Kidney glomerular epithelial cell (primary cell): ENCODE results near the gene CDCA7L.
"Not testable (repeated sequence)": the region's sequence is repeated elsewhere in the genome, so short reads cannot be mapped to it uniquely, and the experiment has no call there.

Source experiments
- DNase-seq: peaks from one replicate; lab custom pipeline; 2025; lab: John Stamatoyannopoulos, UW

Gene CDCA7L

DNA sequence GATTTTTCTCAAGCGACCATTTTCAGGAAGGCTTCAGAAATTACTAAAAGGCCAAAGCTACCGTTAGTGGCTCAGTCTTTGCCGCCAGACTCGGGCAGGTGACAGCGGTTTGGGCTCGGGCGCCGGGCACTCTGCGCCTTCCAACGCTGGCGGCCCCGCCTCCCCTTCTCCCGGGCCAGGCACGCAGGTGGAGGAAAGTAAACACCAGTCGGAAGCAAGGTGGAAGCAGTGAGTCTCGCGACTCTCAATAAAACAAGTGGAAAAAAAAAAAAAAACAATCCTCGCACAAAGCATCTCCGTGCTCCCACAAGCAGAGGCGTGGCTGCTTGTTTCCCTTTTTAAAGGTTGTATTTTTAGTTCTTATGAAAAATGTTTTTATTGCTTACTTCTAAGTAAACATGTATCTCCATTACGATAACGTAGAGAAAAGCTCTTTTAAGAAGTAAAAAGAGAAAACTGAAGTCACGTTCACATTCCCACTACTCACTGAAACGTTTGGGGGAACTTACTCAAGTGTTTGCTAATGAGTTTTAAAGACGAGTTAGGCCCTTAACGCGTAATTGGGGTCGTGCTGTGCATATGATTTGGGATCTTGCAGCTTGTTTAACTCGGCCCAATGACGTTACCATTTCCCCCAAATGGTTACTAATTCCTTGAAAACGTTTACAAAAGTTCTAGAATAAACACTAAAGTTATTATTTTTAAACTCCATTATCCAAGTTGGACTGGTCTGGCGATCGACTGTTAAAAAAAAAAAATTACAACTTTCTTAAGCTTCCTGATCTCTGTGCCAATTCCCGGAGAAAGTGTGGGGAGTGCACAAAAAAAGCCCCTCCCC, 864 bp downstream of the CDCA7L start:
- DNase-seq: peak; percentile 39

DNA sequence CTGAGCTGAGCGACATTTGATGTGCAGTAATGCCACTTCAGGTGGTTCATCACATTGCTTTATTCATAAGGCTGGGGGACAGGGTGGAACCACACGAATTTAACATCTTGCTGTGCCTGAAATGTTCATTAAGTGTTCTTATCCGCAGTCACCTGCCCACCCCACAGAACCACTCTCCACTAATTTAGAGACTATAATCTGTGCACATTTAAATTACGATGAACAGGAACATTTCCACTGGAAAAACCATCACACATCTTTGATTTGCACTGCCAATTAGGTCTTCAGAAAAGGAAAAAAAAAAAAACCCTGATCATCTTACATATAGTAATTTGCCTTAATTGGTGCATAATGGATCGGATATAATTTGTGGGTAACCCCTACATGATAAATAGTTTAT, 2.3 kb downstream of the CDCA7L start:
- no peak for DNase-seq

DNA sequence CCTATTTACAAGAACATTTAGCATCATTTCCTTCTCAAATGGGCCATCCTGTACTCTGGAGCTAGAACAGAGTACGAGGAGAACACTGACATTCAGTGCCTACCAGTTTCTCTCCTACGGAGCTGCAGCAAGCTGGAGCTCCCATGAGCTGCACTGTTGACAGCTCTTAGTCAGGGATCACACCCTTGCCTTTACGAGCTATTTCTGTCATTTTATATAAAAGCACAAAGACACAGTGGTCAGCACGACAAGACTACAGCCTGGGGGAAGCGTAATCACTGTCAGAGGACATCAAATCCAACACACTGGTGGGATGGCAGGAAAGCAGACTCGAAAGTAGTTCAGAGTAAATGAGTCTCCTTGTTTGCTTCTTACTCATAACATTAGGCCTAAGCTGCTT, 2.7 kb downstream of the CDCA7L start:
- DNase-seq: no peak

DNA sequence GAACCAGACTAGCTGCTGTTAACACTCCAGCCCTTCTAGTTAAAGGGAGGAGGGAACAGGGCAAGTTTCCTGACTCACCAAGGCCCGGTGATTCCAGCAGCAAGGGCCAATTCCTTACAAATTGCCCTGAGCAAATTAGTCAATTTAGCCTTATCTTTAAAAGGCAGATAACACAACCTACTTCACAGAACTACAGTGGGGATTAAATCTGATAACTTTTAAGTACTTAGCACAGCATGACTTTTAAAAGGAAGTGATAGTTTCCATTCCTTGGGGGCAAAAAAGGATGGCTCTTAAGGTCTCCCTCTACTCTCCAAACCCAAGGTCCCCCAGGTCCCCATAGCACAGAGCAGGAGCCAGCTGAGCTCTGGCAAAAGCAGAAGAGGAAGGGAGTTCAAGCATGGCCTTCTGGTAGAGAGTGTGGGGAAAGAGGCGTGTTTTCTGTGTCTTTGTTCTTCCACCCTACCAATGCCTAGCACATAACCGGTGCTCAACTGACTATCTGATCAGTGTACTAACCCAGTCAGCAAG, 4.0 kb downstream of the CDCA7L start:
- peak; percentile 7 for DNase-seq

DNA sequence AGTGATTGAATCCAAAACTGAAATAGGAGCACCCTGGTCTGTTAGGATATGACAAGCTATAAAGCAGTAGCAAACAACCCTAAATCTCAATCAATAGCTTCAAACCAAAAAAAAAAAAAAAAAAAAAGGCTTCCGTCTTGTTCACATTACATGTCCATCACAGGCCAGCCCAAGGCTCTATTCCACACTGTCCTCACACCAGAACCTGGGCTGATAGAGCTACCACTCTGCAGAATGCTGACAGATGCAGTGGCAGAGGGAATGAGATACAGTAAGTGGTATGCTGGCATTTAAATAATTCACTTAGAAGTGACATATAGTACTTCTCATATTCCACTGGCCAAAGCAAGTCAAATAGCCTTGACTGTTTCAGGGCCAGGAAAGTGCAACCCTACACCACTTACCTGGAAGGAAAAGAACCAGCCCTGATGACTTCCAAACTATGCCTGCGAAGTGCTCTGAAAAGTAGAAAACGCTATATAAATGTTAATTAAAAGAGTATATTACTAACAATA, 5.8 kb downstream of the CDCA7L start:
- no peak for DNase-seq

DNA sequence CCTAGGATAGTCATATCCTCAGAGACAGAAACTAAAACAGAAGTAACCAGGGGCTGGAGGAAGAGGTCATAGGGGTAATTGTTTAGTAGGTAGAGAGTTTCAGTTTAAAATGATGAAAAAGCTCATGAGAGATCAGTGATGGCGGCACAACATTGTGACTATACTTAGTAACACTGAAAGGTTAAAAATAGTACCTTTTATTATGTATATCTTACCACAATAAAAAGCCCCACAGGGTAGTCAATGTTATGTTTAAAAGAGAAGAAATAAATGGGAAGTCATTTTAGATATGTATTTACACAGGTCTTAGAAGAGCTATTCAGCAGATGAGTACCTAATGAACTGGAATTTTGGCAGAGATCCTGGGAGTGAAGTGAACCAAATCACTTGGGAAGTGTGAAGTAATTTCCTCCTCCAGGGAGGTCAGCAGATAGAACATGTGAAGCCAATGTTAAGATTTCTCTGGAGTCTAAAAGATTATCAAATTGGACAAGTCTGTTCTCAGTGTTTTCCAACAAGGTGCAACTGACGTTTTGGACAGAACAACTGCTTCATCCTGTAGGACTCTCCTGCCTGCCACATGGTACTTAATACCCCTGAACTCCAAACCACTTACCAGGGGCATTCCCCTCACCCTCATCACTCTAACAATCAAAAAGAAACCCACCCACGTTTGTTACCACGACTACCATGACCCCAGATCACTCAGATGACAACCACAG, 6.4 kb downstream of the CDCA7L start:
- DNase-seq: peak; percentile 93

DNA sequence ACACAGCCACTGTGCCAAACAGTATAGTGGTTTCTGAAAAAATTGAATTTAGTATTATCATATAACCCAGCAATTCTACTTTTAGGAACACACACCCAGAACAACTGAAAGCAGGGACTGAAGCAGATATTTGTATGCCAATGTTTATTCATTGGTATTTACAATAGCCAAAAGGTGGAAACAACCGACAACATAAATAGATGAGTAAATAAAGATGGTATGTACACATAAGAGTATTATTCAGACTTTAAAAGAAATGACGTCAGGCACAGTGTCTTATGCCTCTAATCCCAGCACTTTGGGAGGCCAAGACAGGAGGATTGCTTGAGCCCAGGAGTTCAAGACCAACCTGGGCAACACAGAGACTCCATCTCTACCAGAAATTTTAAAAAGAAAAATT, 7.2 kb downstream of the CDCA7L start:
- DNase-seq: no peak

DNA sequence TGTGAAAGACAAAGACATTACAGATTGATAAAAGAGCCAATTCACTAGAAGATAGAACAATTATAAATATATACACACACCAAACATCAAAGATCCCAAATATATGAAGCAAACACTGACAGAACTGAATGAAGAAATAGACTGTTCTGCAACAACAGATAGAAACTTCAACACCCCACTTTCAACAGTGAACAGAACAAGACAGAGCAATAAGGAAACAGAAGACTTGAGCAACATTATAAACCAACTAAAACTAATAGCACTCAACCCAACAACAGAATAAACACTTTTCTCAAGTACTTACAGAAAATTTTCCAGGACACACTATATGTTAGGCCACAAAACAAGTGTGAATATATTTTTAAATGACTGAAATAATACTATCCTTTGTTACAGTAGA, 10.9 kb downstream of the CDCA7L start:
- no peak for DNase-seq

DNA sequence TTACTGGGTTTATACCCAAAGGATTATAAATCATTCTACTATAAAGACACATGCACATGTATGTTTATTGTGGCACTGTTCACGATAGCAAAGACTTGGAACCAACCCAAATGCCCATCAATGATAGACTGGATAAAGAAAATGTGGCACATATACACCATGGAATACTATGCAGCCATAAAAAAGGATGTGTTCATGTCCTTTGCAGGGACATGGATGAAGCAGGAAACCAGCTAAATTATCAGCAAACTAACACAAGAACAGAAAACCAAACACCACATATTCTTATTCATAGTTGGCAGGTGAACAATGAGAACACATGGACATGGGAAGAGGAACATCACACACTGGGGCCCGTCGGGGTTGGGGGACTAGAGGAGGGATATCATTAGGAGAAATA, 12.4 kb downstream of the CDCA7L start:
- DNase-seq: not testable (repeated sequence)

DNA sequence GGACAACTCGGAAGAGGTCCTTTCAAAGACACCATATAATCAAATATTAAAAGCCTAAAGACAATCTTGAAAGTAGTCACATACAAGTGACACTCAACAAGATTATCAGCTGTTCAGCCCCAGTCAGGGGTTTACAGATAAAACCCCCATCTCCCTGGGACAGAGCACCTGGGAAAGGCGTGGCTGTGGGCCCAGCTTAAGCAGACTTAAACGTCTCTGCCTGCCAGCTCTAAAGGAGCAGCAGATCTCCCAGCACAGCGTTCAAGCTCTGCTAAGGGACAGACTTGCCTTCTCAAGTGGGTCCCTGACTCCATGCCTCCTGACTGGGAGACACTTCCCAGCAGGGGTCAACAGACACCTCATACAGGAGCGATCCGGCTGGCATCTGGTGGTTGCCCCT, 18.0 kb downstream of the CDCA7L start:
- DNase-seq: no peak

DNA sequence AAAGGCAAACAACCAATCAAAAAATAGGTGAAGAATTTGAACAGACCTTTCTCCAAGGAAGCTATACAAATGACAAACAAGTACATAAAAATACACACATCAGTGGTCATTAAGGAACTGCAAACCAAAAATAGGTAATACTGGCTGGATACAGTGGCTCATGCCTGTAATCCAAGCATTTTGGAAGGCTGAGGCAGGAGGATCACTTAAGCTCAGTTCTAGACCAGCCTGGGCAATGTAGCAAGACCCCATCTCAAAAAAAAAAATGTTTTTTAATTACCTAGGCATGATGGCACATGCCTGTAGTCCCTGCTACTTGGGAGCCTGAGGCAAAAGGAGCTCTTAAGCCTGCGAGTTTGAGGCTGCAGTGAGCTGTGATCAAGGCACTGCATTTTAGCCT, 19.3 kb downstream of the CDCA7L start:
- DNase-seq: no peak

DNA sequence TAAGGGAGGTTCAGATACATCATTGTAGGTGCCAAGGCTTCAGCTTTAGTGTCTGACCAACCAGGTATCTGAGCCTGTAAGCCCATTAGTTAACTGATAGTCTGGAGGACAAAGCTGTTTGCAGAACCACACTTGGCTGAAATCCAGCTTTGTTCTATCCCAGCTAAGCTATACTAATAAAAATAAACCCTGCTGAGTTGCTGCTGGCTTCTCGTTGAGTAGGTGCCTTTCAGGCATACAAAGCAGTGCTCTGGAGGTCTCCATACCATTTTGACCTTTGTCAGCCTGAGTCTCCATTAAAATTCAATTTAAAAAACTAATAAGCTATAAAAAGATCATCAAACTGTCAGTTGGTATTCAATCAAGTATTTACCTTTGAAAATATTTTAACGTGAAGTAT, 22.0 kb downstream of the CDCA7L start:
- no peak for DNase-seq

DNA sequence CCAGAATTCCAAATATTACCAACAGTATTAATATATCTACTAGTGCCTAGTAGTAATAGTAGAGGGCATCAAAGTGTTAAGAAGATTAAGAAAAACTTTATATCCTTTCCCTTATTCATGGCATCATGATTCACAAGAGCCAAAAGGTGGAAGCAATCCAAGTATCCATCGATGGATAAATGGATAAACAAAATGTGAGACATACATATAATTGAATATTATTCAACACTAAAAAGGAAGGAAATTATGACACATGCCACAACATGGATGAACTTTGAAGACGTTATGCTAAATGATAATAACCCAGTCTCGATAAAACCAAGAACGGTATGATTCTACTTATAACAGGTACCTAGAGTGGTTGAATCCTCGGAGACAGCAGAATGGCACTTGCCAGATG, 23.1 kb downstream of the CDCA7L start:
- DNase-seq: no peak

DNA sequence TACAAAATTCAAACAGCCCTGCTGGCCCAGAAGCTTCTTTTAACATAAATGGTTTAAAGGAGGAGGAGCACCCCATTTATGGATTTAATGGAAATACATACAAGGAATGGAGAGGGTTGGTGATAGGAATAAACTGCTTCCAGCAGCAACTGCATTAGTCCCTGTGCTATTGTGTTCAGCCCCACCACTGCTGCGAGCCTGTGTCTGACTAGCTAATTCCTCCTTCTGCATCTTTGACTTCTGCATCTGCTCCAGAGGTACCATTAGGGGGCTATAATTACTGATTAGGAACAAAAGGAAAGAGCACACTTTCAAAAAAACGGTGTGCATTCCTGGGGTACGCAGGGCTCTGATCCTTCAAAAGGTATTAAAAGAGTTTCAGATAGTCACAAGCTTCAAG, 24.8 kb downstream of the CDCA7L start:
- no peak for DNase-seq

DNA sequence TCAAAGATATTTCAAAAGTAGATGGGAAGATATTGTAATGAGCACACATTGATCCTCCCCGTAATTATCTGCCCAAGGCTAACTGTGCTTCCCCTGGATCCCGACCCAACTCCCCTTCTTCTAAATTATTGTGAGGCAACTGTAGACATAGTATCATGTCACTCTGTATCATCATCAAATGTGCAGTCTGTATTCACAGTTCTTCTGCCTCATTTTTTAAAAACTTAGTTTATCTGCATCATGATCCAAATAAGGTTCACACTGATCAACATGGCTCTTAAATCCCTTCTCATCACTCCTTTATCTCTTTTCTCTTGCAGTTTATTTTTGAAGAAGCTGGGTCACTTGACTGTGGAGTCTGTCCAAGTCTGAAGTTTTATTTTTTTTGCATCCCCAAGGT, 27.5 kb downstream of the CDCA7L start:
- DNase-seq: no peak

DNA sequence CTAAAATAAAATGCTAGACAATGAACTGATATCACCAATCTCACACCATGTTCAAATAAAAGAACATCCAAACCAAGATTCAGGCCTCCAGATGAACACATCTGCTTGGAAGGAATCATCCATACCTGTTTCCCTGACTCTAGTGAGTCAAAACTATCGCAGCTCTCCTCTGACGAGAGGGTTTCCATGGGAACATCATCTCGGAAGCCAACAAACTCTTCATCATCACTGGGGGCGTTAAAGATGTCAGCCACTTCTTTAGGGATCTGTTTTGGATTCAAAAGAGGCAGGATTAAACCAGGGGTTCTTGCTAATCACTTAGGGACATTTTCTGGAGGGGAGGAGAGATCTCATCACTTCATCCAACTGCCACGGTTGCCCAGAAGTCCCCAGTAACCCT, 29.1 kb downstream of the CDCA7L start:
- DNase-seq: no peak

DNA sequence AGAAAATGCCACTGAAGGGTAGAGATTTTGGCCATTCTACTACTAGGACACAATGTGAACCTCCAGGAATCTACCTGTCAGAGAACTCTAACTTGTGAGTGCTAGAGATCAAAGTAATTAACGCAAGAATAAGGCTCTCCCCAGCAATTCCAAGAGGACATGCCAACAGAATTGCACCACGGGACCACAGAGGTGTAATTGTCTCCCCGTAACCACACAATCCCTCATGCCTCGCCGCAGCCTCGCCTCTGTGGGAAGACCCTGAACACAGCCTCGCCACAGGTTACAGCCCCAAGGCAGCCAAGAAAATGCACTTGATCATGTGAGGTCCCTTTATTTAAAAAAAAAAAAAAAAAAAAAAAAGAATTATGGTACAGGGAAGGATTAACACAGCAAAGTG, 29.5 kb downstream of the CDCA7L start:
- no peak for DNase-seq

DNA sequence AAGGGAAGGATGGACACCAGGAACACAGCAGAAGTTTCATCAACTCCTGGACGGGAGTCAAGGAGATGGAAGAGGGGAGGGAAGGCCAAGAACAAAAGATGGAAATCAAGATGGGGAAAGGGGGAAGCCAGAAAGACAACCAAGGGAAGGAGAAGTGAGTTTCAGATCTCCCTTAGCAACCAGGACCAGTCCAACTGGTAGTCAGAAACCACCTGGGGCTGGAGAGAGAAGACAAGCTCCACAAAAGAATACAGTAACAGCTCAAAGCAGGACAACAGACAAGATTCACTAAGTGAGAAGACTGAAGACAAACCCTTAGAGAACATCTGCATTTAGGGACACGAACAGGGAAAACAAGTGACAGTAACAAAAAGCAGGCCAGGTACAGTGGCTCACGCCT, 30.6 kb downstream of the CDCA7L start:
- DNase-seq: no peak

DNA sequence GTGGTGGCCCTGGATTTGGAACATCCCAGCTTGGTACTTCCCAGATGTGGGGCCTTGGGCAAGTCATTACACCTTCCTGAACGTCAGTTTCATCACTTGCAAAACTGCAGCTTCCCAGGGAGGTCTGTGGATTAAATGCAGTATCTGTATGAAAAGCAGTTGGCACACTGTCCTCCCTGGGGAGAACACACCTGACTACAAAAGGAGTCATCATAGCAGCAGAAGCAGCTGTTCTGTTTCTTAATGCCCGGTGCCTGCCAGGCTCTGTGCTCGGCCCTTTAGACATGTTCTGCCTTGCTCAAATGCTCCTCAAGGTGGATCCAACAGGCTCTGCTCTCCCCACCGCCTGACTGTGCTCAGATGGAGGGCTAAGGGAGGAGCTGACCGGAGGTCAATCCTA, 31.0 kb downstream of the CDCA7L start:
- no peak for DNase-seq

DNA sequence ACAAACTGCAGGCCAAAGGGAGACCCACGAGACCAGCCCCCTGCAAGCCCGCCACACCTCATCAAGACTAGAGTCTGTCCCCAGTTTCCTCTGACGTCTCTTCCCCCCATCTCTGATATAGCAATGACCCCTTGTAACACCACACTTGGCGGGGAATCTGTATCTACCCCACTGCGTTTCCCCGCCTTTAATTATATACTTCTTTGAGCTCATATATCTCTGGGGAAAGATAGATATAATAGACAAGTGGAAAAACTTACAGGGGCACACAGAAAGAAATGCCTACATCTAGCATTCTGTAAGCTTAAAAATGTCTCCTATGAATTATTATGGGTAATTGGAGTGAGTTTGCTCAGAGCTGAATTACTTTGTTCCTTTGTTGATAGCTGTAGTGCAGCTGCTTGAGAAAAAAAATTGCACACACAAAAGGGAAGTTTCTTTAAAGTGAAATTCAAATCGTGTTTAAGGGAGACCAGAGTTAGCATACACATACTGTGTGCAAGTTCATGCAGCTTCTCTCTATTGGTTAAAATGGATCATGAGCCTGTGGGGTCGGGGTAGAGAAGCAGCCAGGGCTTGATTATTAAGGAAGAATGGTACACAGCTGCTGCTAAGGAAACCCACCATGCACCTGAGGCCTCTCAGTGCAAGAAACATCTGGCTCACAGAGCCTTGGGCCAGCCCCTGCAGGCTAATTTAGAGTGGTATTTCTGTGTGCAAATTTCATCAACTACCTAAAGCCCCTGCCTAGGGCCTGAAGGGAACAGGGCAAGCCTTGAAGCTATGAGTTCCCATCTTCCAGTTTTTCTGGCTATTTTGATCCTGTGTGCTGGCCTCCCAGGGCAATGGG, 32.5 kb downstream of the CDCA7L start:
- no peak for DNase-seq

DNA sequence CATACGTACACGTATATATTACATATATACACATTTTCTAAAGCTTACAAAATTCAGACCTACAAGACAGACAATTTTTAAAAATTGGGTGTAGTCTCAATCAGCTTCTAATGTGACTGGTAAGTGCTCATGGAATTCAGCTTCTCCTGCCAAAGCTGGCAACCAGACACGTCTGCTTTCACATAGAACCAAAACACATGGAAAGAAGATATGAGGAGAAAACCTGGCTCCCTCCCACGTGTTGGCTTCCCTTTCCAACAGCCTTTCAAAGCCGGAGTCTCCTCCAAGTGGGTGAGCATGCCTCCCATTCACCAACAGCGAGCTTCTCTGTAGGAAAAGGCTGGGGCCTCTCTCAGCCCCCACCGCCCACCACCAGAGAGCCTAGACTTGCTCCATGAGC, 33.4 kb downstream of the CDCA7L start:
- DNase-seq: no peak

DNA sequence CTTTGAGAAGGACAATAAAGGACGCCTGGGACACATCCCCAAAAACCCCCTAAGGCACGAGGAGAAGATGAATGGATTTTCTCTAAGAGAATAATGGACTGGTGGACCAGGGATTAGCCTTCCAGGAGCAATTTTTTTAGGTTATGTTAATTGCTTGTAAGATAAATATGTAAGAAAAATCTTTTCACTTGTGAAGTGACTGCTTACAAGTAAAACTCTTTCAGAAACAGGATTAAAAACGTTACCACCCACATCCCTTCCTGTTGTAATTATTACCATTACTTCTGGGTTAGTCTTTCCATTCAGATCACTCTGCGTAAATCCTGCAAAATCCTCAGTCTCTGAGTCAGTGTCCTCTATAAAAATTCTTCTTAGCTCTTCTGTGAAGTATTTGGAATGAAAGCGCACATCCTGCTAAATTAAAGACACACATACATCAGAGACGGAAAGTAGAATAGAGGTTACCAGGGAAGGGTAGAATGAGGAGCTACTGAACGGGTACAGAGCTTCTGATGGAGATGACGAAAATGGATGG, 34.3 kb downstream of the CDCA7L start:
- DNase-seq: no peak
